Measurements from ENCODE around the gene RPL34. TPM values are rescaled to one million over a fixed set of nuclear protein-coding genes. Genes with fewer than 3 reads are reported as not detected.

Gene RPL34
- polyA plus RNA-seq, 1 of the 3 experiments (the other 2 are of a cell fraction), result 2,955 TPM

- H3K36me3 ChIP-seq (replicated peaks in 1 of 2; ENCODE audit: control insufficient read depth in 1 of 2, insufficient read depth in 2 of 2, low read length in 1 of 2), result no peaks in the 10 kb centered on the region
- peaks cover 0 to 4% of the 10 kb centered on the region in 2 experiments; a peak in 1 of 4 replicates for H3K4me1 ChIP-seq (ENCODE audit: control insufficient read depth in 1 of 2, insufficient read depth in 2 of 2, low read depth in 1 of 2, low read length in 1 of 2)
- H3K27ac ChIP-seq (ENCODE audit: low read depth in 2 of 2, low read length in 1 of 2), result no peak overlapping the region
- TF ChIP-seq PBX3 (IDR thresholded peaks at IDR 0.05) (no peak), EP300 (IDR thresholded peaks at IDR 0.05; ENCODE audit: borderline replicate concordance in 1 of 2, low read depth in 1 of 2, low read length in 1 of 2) (no peak)
- CTCF ChIA-PET, result interaction anchor here (1.0 to 1.4 kb wide), 3 partner anchors 16 to 39 kb away, joined by 3 read pairs; no protein-coding TSS in a partner anchor
- H4K20me1 ChIP-seq (ENCODE audit: insufficient read depth), result no peaks in the 10 kb centered on the region
- 95% methylated on average over 1 of the region's 1 CpG for WGBS (ENCODE audit: low lambda C conversion rate)
- H2AFZ ChIP-seq (ENCODE audit: low read depth), result no peak overlapping the region
- no peaks in the 10 kb centered on the region for H3K79me2 ChIP-seq (ENCODE audit: insufficient read depth)
- H3K9me3 ChIP-seq, result no peaks in the 10 kb centered on the region
- POLR2A ChIA-PET, result no interaction called here
- no peak overlapping the region for H3K9ac ChIP-seq
- H3K4me3 ChIP-seq (ENCODE audit: low read depth in 2 of 2, low read length in 1 of 2), result no peak overlapping the region
- H3K27me3 ChIP-seq (ENCODE audit: insufficient read depth), result no peaks in the 10 kb centered on the region
- H3F3A ChIP-seq (replicated peaks; ENCODE audit: insufficient read depth), result no peaks in the 10 kb centered on the region
- no peak overlapping the region for H3K4me2 ChIP-seq
- DNase-seq, result no peak
- H3K9me2 ChIP-seq, result no peaks in the 10 kb centered on the region
Measured at GRCh38 chr4:108588878-108589277, 31.5 kb upstream of the RPL34 start.

DNA sequence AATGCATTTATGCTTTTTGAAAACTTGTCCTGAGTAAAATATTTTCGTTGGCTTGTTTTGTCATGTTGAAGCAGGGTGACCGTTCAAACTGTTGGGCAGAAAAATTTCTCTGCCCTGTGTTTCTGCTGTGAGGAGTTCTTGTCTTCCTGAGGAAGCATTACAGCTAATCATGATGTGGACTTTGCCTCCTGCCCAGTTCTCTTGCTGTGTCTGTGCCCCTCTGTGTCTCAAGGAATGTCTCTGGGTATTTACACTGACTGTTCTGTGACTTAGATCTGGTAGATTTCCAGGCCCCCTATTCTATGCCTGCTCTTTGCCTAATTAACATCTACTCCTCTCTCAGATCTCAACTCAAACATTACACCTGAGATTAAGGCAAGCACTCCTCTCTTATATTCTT is 30.4 kb upstream of the RPL34 start:
- Histone ChIP-seq H3K36me3 (replicated peaks in 1 of 2; ENCODE audit: control insufficient read depth in 1 of 2, insufficient read depth in 2 of 2, low read length in 1 of 2) (no peaks in the 10 kb centered on the region), H2AFZ (ENCODE audit: low read depth) (no peak overlapping the region), H3K4me3 (ENCODE audit: low read depth in 2 of 2, low read length in 1 of 2) (no peak overlapping the region), H3K27me3 (ENCODE audit: insufficient read depth) (no peaks in the 10 kb centered on the region), H3F3A (replicated peaks; ENCODE audit: insufficient read depth) (no peaks in the 10 kb centered on the region), H3K4me2 (no peak overlapping the region), H3K4me1 (ENCODE audit: control insufficient read depth in 1 of 2, insufficient read depth in 2 of 2, low read depth in 1 of 2, low read length in 1 of 2) (peaks cover 0 to 4% of the 10 kb centered on the region in 2 experiments; a peak in 1 of 4 replicates), H3K9ac (no peak overlapping the region), H3K79me2 (ENCODE audit: insufficient read depth) (no peaks in the 10 kb centered on the region), H3K27ac (ENCODE audit: low read depth in 2 of 2, low read length in 1 of 2) (no peak overlapping the region), H4K20me1 (ENCODE audit: insufficient read depth) (no peaks in the 10 kb centered on the region), H3K9me3 (no peaks in the 10 kb centered on the region), H3K9me2 (no peaks in the 10 kb centered on the region)
- ChIA-PET CTCF (interaction anchor here (1.0 to 1.4 kb wide), 3 partner anchors 17 to 571 kb away, joined by 3 read pairs; no protein-coding TSS in a partner anchor), POLR2A (no interaction called here)
- 64% methylated on average over 2 of the region's 2 CpGs for WGBS (ENCODE audit: low lambda C conversion rate)
- TF ChIP-seq USF1 (IDR thresholded peaks at IDR 0.05; ENCODE audit: borderline replicate concordance, low read depth) (no peak), ZBTB33 (IDR thresholded peaks at IDR 0.05; ENCODE audit: borderline replicate concordance, low read depth) (no peak), SIN3A (IDR thresholded peaks at IDR 0.05; ENCODE audit: borderline replicate concordance, low read depth, low read length) (no peak), NFIC (IDR thresholded peaks at IDR 0.05; ENCODE audit: borderline replicate concordance) (no peak), FOSL2 (IDR thresholded peaks at IDR 0.05; ENCODE audit: borderline replicate concordance, low read depth) (no peak), TAF1 (IDR thresholded peaks at IDR 0.05; ENCODE audit: borderline replicate concordance, low read depth, low read length) (no peak), GATA2 (CRISPR knock-in tag; IDR thresholded peaks at IDR 0.05) (no peak), YY1 (IDR thresholded peaks at IDR 0.05; ENCODE audit: low read depth) (no peak), RFX5 (IDR thresholded peaks at IDR 0.05; ENCODE audit: low read length) (no peak), ELF1 (IDR thresholded peaks at IDR 0.05) (no peak), GABPA (IDR thresholded peaks at IDR 0.05; ENCODE audit: low read depth) (no peak), CHD2 (IDR thresholded peaks at IDR 0.05; ENCODE audit: low read length, partially characterized antibody) (no peak), EP300 (IDR thresholded peaks at IDR 0.05; ENCODE audit: borderline replicate concordance in 1 of 2, low read depth in 1 of 2, low read length in 1 of 2) (no peak), FOXJ3 (CRISPR knock-in tag; IDR thresholded peaks at IDR 0.05) (no peak), EZH2phosphoT487 (IDR thresholded peaks at IDR 0.05; ENCODE audit: borderline replicate concordance, low read depth) (no peak)
- no peak for DNase-seq

All from SK-N-SH (cell line).